ENCODE results near the gene INSC.

DNA sequence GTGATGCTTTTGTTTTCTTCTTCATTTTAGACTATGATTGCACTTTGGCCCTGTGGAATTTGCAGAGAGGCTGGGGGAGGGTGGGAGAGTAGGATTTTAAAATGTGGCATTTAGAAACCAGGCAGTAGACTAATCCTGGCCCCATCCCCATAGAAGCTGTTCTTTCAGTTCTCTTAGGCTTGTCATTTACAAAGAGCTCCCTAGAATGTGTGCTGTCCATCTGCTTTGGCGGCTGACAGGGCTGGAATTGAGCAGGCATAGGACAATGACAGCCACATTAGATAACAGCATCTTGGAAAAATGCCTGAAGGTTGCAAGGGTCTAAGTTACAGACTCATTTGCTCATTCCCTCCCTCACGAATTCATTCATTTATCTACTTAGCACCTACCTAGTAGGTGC, 9.8 kb downstream of the INSC start:
- TF ChIP-seq POLR2AphosphoS5 (IDR thresholded peaks at IDR 0.05; ENCODE audit: low read depth) (no peak), JUNB (IDR thresholded peaks at IDR 0.05; ENCODE audit: unreplicated experiment) (no peak), CTCF (conservative IDR thresholded peaks at IDR 0.05; ENCODE audit: low read depth in 2 of 2) (no peak), EZH2 (IDR thresholded peaks at IDR 0.05; ENCODE audit: low read depth, unreplicated experiment) (no peak), REST (IDR thresholded peaks at IDR 0.05; ENCODE audit: unreplicated experiment) (no peak), EZH2phosphoT487 (IDR thresholded peaks at IDR 0.05; ENCODE audit: unreplicated experiment) (no peak), ZNF462 (CRISPR knock-in tag; IDR thresholded peaks at IDR 0.05) (no peak), ZNF114 (CRISPR knock-in tag; IDR thresholded peaks at IDR 0.05) (no peak)

Data from GM23338 (cell line).